Central memory CD4-positive, alpha-beta T cell (primary cell): ENCODE data around the gene HS6ST2.

ENCODE experiments used
- DNase-seq: peaks from one replicate; pipeline ENCODE4 v3.0.0; 2022

The HS6ST2 gene

DNA sequence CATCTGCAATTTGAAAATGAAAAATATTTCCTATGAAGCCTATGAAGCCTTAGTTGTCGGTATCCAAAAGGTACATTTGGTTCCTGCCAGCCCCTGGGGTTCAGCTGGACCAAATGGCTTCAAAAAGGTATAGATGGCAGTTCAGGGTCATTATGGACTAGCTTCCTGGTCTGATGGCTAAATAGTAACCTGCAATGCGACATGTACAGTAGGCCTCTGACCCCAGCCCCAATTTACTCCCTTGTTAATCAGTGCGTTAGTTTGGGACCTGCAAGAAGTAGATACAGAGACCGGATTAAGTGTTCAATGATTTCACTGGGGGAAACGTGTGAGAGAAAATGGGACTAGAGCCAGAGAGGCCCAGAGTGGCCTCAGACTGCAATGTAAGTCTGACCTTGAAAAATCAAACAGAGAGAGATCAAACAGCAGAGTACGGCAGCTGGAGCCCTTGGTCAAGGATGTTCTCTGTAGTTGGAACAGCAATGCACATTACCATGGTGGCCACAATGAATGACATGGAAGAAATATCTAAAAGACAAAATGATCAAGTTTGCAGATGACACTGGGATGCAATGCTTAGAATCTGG, 354.6 kb downstream of the HS6ST2 start:
- DNase-seq, result no peak

DNA sequence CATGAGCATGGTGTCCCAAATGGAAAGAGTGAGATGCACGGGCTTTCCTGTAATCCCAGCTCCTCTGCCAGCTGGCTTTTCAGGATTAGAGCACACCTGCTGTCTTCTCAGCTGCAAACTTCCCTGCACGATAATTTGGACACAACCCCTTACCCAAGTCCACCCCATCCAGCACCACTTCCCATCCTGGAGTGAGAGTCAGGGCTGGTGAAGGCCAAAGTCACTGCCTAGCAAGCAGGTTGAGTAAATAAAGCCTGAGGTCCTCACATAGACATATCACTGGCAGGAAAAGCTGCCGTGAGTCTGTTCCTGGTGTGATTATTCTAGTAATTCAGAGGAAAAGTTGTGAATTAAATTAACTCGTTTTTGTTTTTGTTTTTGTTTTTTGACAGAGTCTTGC, 355.7 kb downstream of the HS6ST2 start:
- DNase-seq, result no peak

DNA sequence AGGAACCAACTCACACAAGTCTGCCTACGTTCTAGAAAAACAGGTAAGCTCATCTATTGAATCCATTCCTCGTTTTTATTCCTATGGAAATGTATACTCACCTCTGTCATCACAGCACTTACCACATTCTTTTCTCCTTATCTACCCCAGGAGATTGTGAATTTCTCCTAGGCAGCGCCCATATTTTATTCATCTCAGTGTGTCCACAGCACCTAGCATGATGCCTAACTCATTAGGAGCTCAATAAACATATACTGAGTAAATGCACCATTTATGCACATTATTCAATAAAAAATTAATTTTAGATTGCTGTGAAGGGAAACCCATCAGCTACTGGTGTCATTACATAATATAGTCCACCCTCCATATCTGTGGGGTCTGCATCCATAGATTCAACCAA, 363.4 kb downstream of the HS6ST2 start:
- DNase-seq, result no peak

DNA sequence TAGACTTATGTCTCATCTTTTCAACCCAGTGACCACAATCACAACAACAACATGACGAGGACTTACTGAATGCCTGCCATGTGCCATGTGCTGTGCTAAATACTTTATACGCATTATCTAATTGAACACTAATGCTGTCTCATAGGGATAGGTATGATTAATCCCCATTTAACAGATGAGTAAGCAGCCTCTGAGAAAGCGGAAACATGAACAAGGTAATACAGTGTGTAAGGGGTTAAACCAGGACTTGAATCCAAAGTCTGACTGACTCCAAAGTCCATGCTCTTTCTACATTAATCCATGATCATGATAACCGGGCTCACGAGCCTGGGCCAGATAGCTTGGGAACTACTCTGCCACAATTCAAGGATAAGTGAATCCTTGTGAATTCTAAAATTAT, 364.3 kb downstream of the HS6ST2 start:
- no peak for DNase-seq

DNA sequence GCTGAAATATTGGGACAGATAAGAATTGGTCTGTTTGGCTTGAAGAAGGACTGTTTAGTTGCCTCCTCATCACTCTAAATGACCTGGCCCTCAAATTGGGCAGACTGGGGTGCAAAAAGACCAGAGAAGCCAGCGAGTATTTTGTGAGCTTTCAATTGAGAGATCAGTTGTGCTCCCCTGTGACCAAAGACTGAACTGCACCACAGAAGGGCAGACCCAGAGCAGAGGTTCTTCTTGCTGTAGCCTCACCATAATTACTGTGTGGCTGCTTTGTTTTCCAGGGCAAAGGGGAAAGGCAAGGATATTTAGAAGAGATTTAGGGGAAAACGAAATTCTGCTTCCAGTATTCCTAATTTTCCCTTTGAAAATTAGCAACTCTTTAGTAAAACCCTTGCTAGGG, 365.5 kb downstream of the HS6ST2 start:
- no peak for DNase-seq

DNA sequence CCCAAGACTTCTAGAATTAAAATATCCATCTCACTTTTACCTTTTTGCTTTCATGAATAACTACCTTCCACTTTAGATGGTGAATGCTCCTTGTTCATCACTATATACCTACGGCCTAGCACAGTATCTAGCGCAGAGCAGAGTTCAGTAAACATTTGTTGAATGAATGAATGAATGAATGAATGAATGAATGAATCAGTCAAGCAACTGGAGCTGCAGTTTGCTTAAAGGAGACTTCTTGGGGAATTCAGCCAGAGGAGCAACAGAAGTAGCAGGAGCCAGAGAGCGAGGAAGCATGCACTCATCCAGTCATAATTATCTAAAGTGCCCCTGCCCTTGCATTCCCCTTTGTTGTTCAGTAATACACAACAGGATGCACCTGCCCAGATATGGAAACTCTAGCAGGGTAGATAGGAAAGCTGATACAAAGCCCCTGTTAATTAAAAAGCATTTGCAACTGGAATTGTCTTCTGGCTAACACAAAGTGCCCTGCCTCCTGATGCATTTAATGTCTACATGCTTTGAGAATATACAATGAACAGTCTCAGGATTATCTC, 366.6 kb downstream of the HS6ST2 start:
- no peak for DNase-seq

DNA sequence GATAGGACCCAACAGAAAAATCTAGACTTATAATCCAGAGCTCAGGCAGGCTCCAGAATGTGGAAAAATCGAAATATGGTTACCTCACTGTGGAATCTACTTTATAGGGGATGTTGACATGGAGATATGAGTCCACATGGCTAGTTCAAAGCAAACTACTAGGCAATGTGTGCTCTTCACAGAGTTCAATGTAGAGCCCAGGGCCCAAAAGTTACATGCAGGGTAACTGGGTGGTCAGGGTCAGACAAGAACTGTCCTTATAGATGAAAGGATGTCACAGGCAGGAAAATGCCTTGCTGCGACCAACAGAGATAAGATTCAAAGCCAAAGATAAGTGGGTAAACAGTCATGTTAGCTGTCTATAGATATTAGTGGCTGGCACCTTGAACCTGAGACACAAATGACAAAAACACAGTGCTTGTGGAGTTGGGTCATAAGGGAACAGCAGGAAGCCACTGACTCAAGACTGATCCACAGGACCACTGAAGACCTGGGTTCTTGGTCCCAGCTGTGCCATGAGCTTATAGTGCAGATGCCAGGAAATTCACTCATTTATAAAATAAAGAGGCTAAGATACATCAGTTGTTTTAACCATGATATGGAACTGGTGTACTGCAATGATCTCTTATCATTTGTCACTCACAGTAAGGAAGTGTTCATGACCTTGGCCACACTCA, 367.9 kb downstream of the HS6ST2 start:
- DNase-seq, result no peak

DNA sequence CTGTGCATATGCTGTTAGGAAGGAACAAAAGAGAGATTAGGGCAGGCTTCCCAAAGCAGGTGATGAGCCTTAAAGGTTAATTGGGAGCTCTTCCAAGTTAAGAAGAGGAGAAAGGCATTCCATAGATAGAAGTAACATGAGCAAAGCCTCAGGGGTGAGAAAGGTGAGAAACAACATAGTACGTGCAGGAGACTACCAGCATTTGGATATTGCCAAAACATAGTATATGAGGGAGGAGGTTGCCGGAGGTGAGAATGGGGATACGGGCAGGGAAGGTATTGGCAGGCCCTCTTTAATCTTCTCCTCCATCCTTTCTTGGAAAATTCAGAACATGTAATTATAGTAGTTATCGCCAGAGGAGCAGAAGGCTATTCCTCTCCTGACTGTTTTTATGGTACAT, 373.5 kb downstream of the HS6ST2 start:
- DNase-seq, result no peak

DNA sequence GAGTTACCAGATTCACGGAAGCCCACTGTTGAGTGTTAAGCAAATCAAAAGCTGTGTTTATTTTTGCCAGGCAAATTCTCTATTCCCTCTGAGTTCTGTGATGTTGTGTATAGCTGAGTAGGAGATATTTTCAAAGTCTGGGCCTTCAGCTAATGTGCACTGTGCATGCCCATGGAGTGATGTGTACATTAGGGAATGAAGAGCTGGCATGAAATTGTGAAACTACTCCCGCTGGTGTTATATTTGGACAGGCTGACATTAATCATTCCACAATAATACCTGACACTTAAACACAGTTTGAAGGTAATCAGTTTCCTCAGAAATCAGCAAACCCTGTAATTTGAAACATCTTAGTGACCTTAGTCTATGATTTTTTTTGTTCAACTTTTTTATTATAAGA, 381.5 kb downstream of the HS6ST2 start:
- no peak for DNase-seq
